HG03066 (cell line): Measurements from ENCODE around the gene FBXW8.

Experiments used
- ATAC-seq: cut with Tn5 transposase; IDR thresholded peaks from one replicate; pipeline ENCODE4 v1.9.1; 2021; ENCODE audit warnings: low read depth; ENCODE audit not compliant: unreplicated experiment

Gene FBXW8

GRCh38 chr12:116884871-116885270 lies 25.9 kb upstream of the FBXW8 start:
- no peak for ATAC-seq

GRCh38 chr12:116885491-116885890 lies 25.3 kb upstream of the FBXW8 start:
- no peak for ATAC-seq

GRCh38 chr12:116887244-116887643 lies 23.5 kb upstream of the FBXW8 start:
- no peak for ATAC-seq

GRCh38 chr12:116887897-116888296 lies 22.9 kb upstream of the FBXW8 start:
- no peak for ATAC-seq

GRCh38 chr12:116890330-116890729 lies 20.4 kb upstream of the FBXW8 start:
- ATAC-seq = no peak

GRCh38 chr12:116891019-116891418 lies 19.7 kb upstream of the FBXW8 start:
- ATAC-seq = no peak

- no peak for ATAC-seq
Measured at GRCh38 chr12:116892349-116893140, 18.2 kb upstream of the FBXW8 start.

- no peak for ATAC-seq
Measured at GRCh38 chr12:116894913-116895312, 15.8 kb upstream of the FBXW8 start.

- ATAC-seq = no peak
Measured at GRCh38 chr12:116896411-116896924, 14.3 kb upstream of the FBXW8 start.

GRCh38 chr12:116897476-116897875 lies 13.3 kb upstream of the FBXW8 start:
- no peak for ATAC-seq

GRCh38 chr12:116898669-116899068 lies 12.1 kb upstream of the FBXW8 start:
- no peak for ATAC-seq

GRCh38 chr12:116901612-116902011 lies 9.1 kb upstream of the FBXW8 start:
- ATAC-seq = no peak

- ATAC-seq = no peak
Measured at GRCh38 chr12:116903818-116904217, 6.9 kb upstream of the FBXW8 start.

- ATAC-seq = no peak
Measured at GRCh38 chr12:116906285-116906684, 4.5 kb upstream of the FBXW8 start.

GRCh38 chr12:116910280-116910644 lies 488 bp upstream of the FBXW8 start:
- ATAC-seq = no peak

- no peak for ATAC-seq
Measured at GRCh38 chr12:116915326-116915725, 4.6 kb downstream of the FBXW8 start.

- ATAC-seq = no peak
Measured at GRCh38 chr12:116916122-116916521, 5.4 kb downstream of the FBXW8 start.

GRCh38 chr12:116916714-116917114 lies 6.0 kb downstream of the FBXW8 start:
- ATAC-seq = peak; percentile 96

- ATAC-seq = no peak
Measured at GRCh38 chr12:116918464-116918863, 7.7 kb downstream of the FBXW8 start.

GRCh38 chr12:116919247-116919661 lies 8.5 kb downstream of the FBXW8 start:
- ATAC-seq = no peak

GRCh38 chr12:116919706-116920485 lies 9.1 kb downstream of the FBXW8 start:
- ATAC-seq = no peak

GRCh38 chr12:116920939-116921338 lies 10.2 kb downstream of the FBXW8 start:
- ATAC-seq = no peak
